GM10248 (cell line): ENCODE data around the gene DHRS4.
"Not testable (repeated sequence)": the region's sequence is repeated elsewhere in the genome, so short reads cannot be mapped to it uniquely, and the experiment has no call there.

Source experiments
- CTCF ChIA-PET: fragments of 300-600 bp; sonication (Branson Sonifier 250); formaldehyde crosslinking; extraction: SDS; loops from one replicate; lab custom pipeline; 2021; ENCODE audit warnings: antibody characterized with exemption; lab: Yijun Ruan, JAX
- POLR2A ChIA-PET: fragments of 350-650 bp; sonication (Branson Sonifier 250); formaldehyde crosslinking; extraction: SDS; loops from one replicate; lab custom pipeline; 2020; ENCODE audit warnings: antibody characterized with exemption; lab: Yijun Ruan, JAX
- DNase-seq: peaks from one replicate; pipeline ENCODE4 v3.0.0; 2012; ENCODE audit errors: extremely low spot score
- CTCF ChIP-seq: IDR thresholded peaks from 2 replicates; pipeline ENCODE4 v1.5.1; 2012; ENCODE audit warnings: mild to moderate bottlenecking, low read depth; ENCODE audit errors: extremely low read depth, missing control alignments, control extremely low read depth

The DHRS4 gene

GRCh38 chr14:24011051-24011450 is 57.5 kb downstream of the DHRS4 start:
- DNase-seq: no peak
- ChIA-PET POLR2A (no interaction called here), CTCF (interaction anchor here (0.8 to 1.2 kb wide), 3 partner anchors 27 to 286 kb away, joined by 3 to 5 read pairs (median 3); no protein-coding TSS in a partner anchor)
- TF ChIP-seq CTCF: no peak

GRCh38 chr14:24012726-24013273 is 59.2 kb downstream of the DHRS4 start:
- DNase-seq, POLR2A ChIA-PET: not testable (repeated sequence)
- CTCF ChIA-PET: interaction anchor here (1.3 kb wide), 1 partner anchor 77 kb away, joined by 3 read pairs; no protein-coding TSS in a partner anchor

- TF ChIP-seq CTCF: peak; percentile 67
- ChIA-PET CTCF (interaction anchor here (0.7 to 2.5 kb wide), 11 partner anchors 39 to 147 kb away, joined by 3 to 9 read pairs (median 4); partner anchors contain the start of gene IRF9), POLR2A (no interaction called here)
- DNase-seq: peak; percentile 75
Measured at GRCh38 chr14:24013654-24014514, 60.3 kb downstream of the DHRS4 start.

- POLR2A ChIA-PET, DNase-seq: not testable (repeated sequence)
- CTCF ChIA-PET: interaction anchor here (1.4 to 2.5 kb wide), 2 partner anchors 42 to 74 kb away, joined by 3 to 9 read pairs; no protein-coding TSS in a partner anchor
Measured at GRCh38 chr14:24015745-24016144, 62.2 kb downstream of the DHRS4 start.
